Type B pancreatic cell (in vitro differentiated cells): ENCODE results near the gene NLGN4Y. TPM values are rescaled to one million over a fixed set of nuclear protein-coding genes. Genes with fewer than 3 reads are reported as not detected.

Source experiments
- DNase-seq: peaks from one replicate; pipeline ENCODE4 v3.0.0; 2021; ENCODE audit warnings: mixed read lengths; ENCODE audit not compliant: unreplicated experiment; ENCODE audit errors: extremely low spot score
- H3K27ac Mint-ChIP-seq: 2 replicates; pipeline ENCODE4 v1.8.0; 2021; ENCODE audit warnings: mild to moderate bottlenecking, mixed read lengths
- H3K27me3 Mint-ChIP-seq: 2 replicates; pipeline ENCODE4 v1.8.0; 2021; ENCODE audit warnings: mixed read lengths
- H3K36me3 Mint-ChIP-seq: 2 replicates; pipeline ENCODE4 v1.8.0; 2021; ENCODE audit warnings: mixed read lengths
- H3K4me1 Mint-ChIP-seq: one replicate; pipeline ENCODE4 v1.8.0; 2021; ENCODE audit warnings: mixed read lengths; ENCODE audit not compliant: unreplicated experiment
- H3K4me3 Mint-ChIP-seq: 2 replicates; pipeline ENCODE4 v1.8.0; 2021; ENCODE audit warnings: mild to moderate bottlenecking, mixed read lengths
- H3K9me3 Mint-ChIP-seq: 2 replicates; pipeline ENCODE4 v1.8.0; 2021; ENCODE audit warnings: mixed read lengths
- total RNA-seq: library from RNA; stranded (reverse); gene quantifications from 2 replicates; pipeline ENCODE4 v1.2.1, GENCODE V29; 2021; ENCODE audit warnings: low replicate concordance
- TF ChIP-seq, protein P1 (sequence below): fragments of 200-600 bp; sonication (generic); conservative IDR thresholded peaks from 2 replicates; pipeline ENCODE4 v1.5.0; 2021; ENCODE audit warnings: antibody characterized with exemption, mild to moderate bottlenecking

Gene NLGN4Y
- total RNA-seq, 1 donor from 2014 or later, result not detected

DNA sequence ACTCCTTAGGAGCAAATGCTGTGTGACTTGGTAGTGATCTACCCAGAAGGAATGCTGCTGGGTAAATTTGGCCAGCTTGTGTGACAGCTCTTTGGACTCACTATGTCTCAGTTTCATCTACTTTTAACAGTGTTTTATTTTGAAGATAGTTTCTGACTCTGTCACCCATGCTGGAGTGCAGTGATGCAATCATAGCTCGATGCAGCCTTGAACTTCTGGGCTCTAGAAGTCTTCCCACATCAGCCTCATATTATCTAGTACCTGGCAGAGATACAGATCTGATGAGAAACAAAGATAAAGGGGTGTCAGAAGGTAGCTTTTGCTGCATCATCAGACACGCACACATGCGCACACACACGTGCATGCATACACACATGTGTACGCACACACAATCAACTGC lies 19.2 kb downstream of the NLGN4Y start:
- Mint-ChIP-seq H3K4me1 (no peaks in the 10 kb centered on the region), H3K36me3 (no peaks in the 10 kb centered on the region), H3K4me3 (no peak overlapping the region), H3K9me3 (no peaks in the 10 kb centered on the region), H3K27ac (no peak overlapping the region), H3K27me3 (no peaks in the 10 kb centered on the region)
- no peak for DNase-seq
- TF ChIP-seq, protein P1, sequence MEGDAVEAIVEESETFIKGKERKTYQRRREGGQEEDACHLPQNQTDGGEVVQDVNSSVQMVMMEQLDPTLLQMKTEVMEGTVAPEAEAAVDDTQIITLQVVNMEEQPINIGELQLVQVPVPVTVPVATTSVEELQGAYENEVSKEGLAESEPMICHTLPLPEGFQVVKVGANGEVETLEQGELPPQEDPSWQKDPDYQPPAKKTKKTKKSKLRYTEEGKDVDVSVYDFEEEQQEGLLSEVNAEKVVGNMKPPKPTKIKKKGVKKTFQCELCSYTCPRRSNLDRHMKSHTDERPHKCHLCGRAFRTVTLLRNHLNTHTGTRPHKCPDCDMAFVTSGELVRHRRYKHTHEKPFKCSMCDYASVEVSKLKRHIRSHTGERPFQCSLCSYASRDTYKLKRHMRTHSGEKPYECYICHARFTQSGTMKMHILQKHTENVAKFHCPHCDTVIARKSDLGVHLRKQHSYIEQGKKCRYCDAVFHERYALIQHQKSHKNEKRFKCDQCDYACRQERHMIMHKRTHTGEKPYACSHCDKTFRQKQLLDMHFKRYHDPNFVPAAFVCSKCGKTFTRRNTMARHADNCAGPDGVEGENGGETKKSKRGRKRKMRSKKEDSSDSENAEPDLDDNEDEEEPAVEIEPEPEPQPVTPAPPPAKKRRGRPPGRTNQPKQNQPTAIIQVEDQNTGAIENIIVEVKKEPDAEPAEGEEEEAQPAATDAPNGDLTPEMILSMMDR, result no peak

DNA sequence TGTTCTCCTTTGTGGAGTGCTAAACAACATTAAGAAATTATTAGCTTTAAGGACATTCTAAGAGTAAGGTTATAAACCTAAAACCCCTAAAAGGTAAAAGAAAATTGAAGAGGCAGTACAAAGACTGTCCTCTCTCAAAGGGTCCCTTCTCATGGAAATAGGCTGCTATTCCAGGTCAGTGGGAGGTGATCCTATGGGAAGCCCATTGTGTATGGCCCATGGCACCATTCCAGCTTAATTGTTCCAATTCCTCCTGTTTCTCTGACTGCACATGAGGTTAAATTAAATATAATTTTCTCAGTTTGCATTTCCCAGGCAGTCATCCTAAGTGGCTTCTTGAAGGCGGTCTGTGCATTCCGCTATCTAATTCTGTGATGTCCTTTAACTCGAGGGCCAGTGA lies 57.0 kb downstream of the NLGN4Y start:
- Mint-ChIP-seq H3K4me3 (no peak overlapping the region), H3K4me1 (no peaks in the 10 kb centered on the region), H3K27ac (no peak overlapping the region), H3K9me3 (no peaks in the 10 kb centered on the region), H3K27me3 (no peaks in the 10 kb centered on the region), H3K36me3 (no peaks in the 10 kb centered on the region)
- TF ChIP-seq, protein P1, result no peak
- no peak for DNase-seq

DNA sequence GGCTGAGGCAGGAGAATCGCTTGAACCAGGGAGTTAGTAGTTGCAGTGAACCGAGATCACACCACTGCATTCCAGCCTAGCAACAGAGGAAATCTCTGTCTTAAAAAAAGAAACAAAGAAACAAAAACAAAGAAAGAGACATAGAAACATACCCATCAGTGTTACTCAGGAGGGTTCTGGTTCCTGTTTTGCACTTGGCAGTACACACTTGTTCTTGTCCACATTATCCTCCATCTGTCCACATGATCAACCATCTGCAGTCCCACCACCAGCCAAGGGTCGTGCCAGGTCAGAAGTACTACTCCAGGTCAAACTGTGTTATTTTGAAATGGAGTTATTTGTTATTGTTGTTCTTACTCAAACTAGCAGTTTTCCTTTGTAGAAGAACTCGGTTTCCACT lies 62.4 kb downstream of the NLGN4Y start:
- DNase-seq, result no peak
- Mint-ChIP-seq H3K4me3 (no peak overlapping the region), H3K9me3 (no peaks in the 10 kb centered on the region), H3K27ac (no peak overlapping the region), H3K36me3 (no peaks in the 10 kb centered on the region), H3K27me3 (no peaks in the 10 kb centered on the region), H3K4me1 (no peaks in the 10 kb centered on the region)
- TF ChIP-seq, protein P1, result no peak

DNA sequence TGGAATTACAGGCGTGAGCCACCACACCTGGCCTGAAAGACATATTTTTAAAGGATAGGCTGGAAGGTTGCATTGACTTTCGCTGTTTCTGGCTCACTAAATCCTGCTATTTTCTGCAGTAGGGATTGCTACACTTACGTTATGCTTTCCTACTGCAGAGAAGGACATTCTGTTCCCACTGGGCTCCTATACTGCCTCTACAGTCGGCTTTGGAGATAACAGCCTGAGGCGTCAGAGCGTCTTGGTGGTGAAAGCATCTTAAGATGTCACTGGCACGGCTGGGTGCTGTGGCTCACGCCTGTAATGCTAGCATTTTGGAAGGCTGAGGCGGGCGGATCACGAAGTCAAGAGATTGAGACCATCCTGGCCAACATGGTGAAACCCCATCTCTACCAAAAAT lies 77.0 kb downstream of the NLGN4Y start:
- DNase-seq, result no peak
- Mint-ChIP-seq H3K4me1 (no peaks in the 10 kb centered on the region), H3K9me3 (no peaks in the 10 kb centered on the region), H3K4me3 (no peak overlapping the region), H3K27ac (no peak overlapping the region), H3K36me3 (no peaks in the 10 kb centered on the region), H3K27me3 (no peaks in the 10 kb centered on the region)
- TF ChIP-seq, protein P1, result no peak

DNA sequence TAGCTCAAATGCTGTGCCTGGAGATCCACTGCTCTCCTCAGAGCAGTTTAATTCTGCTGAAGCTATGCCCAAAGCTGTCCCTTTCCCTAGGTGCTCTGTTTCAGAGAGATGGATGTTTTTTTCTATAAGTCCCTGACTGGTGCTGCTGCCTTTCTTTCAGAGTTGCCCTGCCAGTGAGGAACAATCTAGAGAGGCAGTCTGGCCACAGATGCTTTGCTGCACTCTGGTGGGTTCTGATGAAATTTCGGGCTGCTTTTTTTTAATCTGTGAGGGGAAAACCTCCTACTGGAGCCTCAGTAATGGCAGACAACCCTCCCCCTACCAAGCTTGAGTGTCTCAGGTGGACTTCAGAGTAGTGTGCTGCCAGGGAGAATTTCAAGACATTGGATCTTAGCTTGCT lies 93.3 kb downstream of the NLGN4Y start:
- no peaks in the 10 kb centered on the region for H3K4me1 Mint-ChIP-seq
- no peak for DNase-seq
- TF ChIP-seq, protein P1, result no peak
- no peak overlapping the region for H3K4me3 Mint-ChIP-seq
- H3K27me3 Mint-ChIP-seq, result no peaks in the 10 kb centered on the region
- H3K36me3 Mint-ChIP-seq, result no peaks in the 10 kb centered on the region
- H3K9me3 Mint-ChIP-seq, result no peaks in the 10 kb centered on the region
- H3K27ac Mint-ChIP-seq, result no peak overlapping the region

DNA sequence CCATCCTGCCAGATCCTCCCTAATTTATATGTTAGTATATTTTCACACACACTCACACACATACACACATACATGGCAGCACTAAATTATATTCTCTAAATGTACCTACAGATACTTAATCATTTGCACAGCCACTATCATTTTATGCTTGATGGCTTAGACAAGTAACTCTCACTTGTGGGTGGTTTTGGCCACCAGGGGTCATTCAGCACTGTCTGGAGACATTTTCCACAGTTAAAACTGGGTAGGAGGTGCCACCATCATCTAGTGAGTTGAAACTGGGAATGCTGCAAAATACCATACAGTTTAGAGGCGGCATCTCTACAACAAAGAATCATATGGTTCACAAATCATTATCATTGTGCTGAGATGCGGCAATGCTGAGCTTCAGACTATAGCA lies 94.2 kb downstream of the NLGN4Y start:
- TF ChIP-seq, protein P1, result no peak
- Mint-ChIP-seq H3K27me3 (no peaks in the 10 kb centered on the region), H3K4me3 (no peak overlapping the region), H3K4me1 (no peaks in the 10 kb centered on the region), H3K9me3 (no peaks in the 10 kb centered on the region), H3K27ac (no peak overlapping the region), H3K36me3 (no peaks in the 10 kb centered on the region)
- no peak for DNase-seq
